ENCODE measurements around the gene MTCL3.

The MTCL3 gene

GRCh38 chr6:127451388-127451787 lies 67.7 kb downstream of the MTCL3 start:
- H3K27me3 ChIP-seq (ENCODE audit: control insufficient read depth, extremely low read depth, insufficient read depth, low read length): no peaks in the 10 kb centered on the region
- H2AFZ ChIP-seq (ENCODE audit: control insufficient read depth, low read length): no peak overlapping the region
- H3K9me1 ChIP-seq (ENCODE audit: control insufficient read depth, extremely low read depth, insufficient read depth, low read length): no peaks in the 10 kb centered on the region
- no peak overlapping the region for H3K4me3 ChIP-seq (ENCODE audit: control insufficient read depth in 2 of 3, extremely low read depth in 1 of 3, insufficient read depth in 2 of 3, low read depth in 1 of 3, low read length in 3 of 3)
- TF ChIP-seq, protein P1, sequence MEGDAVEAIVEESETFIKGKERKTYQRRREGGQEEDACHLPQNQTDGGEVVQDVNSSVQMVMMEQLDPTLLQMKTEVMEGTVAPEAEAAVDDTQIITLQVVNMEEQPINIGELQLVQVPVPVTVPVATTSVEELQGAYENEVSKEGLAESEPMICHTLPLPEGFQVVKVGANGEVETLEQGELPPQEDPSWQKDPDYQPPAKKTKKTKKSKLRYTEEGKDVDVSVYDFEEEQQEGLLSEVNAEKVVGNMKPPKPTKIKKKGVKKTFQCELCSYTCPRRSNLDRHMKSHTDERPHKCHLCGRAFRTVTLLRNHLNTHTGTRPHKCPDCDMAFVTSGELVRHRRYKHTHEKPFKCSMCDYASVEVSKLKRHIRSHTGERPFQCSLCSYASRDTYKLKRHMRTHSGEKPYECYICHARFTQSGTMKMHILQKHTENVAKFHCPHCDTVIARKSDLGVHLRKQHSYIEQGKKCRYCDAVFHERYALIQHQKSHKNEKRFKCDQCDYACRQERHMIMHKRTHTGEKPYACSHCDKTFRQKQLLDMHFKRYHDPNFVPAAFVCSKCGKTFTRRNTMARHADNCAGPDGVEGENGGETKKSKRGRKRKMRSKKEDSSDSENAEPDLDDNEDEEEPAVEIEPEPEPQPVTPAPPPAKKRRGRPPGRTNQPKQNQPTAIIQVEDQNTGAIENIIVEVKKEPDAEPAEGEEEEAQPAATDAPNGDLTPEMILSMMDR (optimal IDR thresholded peaks at IDR 0.05 in 1 of 3, IDR thresholded peaks at IDR 0.05 in 1 of 3, conservative IDR thresholded peaks at IDR 0.05 in 1 of 3; ENCODE audit: extremely low read depth in 1 of 3, insufficient read depth in 2 of 3, low read length in 3 of 3): no peak
- TF ChIP-seq EZH2 (IDR thresholded peaks at IDR 0.05; ENCODE audit: low read length): no peak
- dilution Hi-C loops (cut with MboI; ENCODE audit: extremely low pct_ligation_motif_present, low sequenced_read_pairs): no loop called here
- no peak overlapping the region for H3K4me2 ChIP-seq (ENCODE audit: control insufficient read depth, extremely low read depth, insufficient read depth, low read depth, low read length)
- no peaks in the 10 kb centered on the region for H3K36me3 ChIP-seq (ENCODE audit: control insufficient read depth in 2 of 2, extremely low read depth in 1 of 2, insufficient read depth in 2 of 2, low read length in 2 of 2)
- DNase-seq (ENCODE audit: low read depth, low spot score) (no peak), FAIRE-seq (no peak)
- no peaks in the 10 kb centered on the region for H3K9me3 ChIP-seq (ENCODE audit: control insufficient read depth, low read depth, low read length)
- H3K4me1 ChIP-seq (ENCODE audit: control insufficient read depth, extremely low read depth, insufficient read depth, low read length): no peaks in the 10 kb centered on the region
- H4K20me1 ChIP-seq (ENCODE audit: control insufficient read depth, extremely low read depth, insufficient read depth, low read length): no peaks in the 10 kb centered on the region
- no peak overlapping the region for H3K27ac ChIP-seq (ENCODE audit: control insufficient read depth, insufficient read depth, low read length)
- H3K79me2 ChIP-seq (ENCODE audit: control insufficient read depth, insufficient read depth, low read length): no peaks in the 10 kb centered on the region
- no peak overlapping the region for H3K9ac ChIP-seq (ENCODE audit: control insufficient read depth, extremely low read depth, insufficient read depth, low read length)

GRCh38 chr6:127447780-127448179 lies 71.4 kb downstream of the MTCL3 start:
- Histone ChIP-seq H3K79me2 (ENCODE audit: control insufficient read depth, insufficient read depth, low read length) (no peaks in the 10 kb centered on the region), H3K9me3 (ENCODE audit: control insufficient read depth, low read depth, low read length) (no peaks in the 10 kb centered on the region), H3K36me3 (ENCODE audit: control insufficient read depth in 2 of 2, extremely low read depth in 1 of 2, insufficient read depth in 2 of 2, low read length in 2 of 2) (no peaks in the 10 kb centered on the region), H3K9me1 (ENCODE audit: control insufficient read depth, extremely low read depth, insufficient read depth, low read length) (no peaks in the 10 kb centered on the region), H3K27me3 (ENCODE audit: control insufficient read depth, extremely low read depth, insufficient read depth, low read length) (no peaks in the 10 kb centered on the region), H4K20me1 (ENCODE audit: control insufficient read depth, extremely low read depth, insufficient read depth, low read length) (no peaks in the 10 kb centered on the region), H3K4me2 (ENCODE audit: control insufficient read depth, extremely low read depth, insufficient read depth, low read depth, low read length) (no peak overlapping the region), H3K9ac (ENCODE audit: control insufficient read depth, extremely low read depth, insufficient read depth, low read length) (no peak overlapping the region), H3K4me3 (ENCODE audit: control insufficient read depth in 2 of 3, extremely low read depth in 1 of 3, insufficient read depth in 2 of 3, low read depth in 1 of 3, low read length in 3 of 3) (no peak overlapping the region), H3K4me1 (ENCODE audit: control insufficient read depth, extremely low read depth, insufficient read depth, low read length) (no peaks in the 10 kb centered on the region), H2AFZ (ENCODE audit: control insufficient read depth, low read length) (no peak overlapping the region), H3K27ac (ENCODE audit: control insufficient read depth, insufficient read depth, low read length) (no peak overlapping the region)
- DNase-seq (ENCODE audit: low read depth, low spot score): no peak
- no peak for TF ChIP-seq EZH2 (IDR thresholded peaks at IDR 0.05; ENCODE audit: low read length)
- TF ChIP-seq, protein P1 (optimal IDR thresholded peaks at IDR 0.05 in 1 of 3, IDR thresholded peaks at IDR 0.05 in 1 of 3, conservative IDR thresholded peaks at IDR 0.05 in 1 of 3; ENCODE audit: extremely low read depth in 1 of 3, insufficient read depth in 2 of 3, low read length in 3 of 3): no peak
- no peak for FAIRE-seq
- dilution Hi-C loops (cut with MboI; ENCODE audit: extremely low pct_ligation_motif_present, low sequenced_read_pairs): no loop called here

Measured in keratinocyte (primary cell).